ENCODE results near the gene GREB1L. TPM values are rescaled to one million over a fixed set of nuclear protein-coding genes. Genes with fewer than 3 reads are reported as not detected.

The GREB1L gene
- total and polyA plus RNA-seq, 2 of the 13 experiments (the other 11 are each of a cell fraction or from before 2014, with no cell fraction given), result 0.17 to 0.66 TPM

- TF ChIP-seq TFAP4 (IDR thresholded peaks at IDR 0.05; ENCODE audit: borderline replicate concordance, low read depth), result peak; percentile 51; the same call in 1 of the 2 replicates
These were observed 258.0 kb downstream of the GREB1L start (continued) for GRCh38 chr18:21499997-21500396.

- no peaks in the 10 kb centered on the region for H4K20me1 ChIP-seq (ENCODE audit: insufficient read depth, low read length)
- H2AFZ ChIP-seq (ENCODE audit: low read length), result no peak overlapping the region
- H3K4me1 ChIP-seq (ENCODE audit: insufficient read depth, low read length), result peaks cover 40% of the 10 kb centered on the region
- no peaks in the 10 kb centered on the region for H3K36me3 ChIP-seq (replicated peaks in 1 of 2; ENCODE audit: control insufficient read depth in 1 of 2, insufficient read depth in 2 of 2, low read length in 2 of 2)
- no TSS peak for BruUV-seq (replicated peaks)
- no peak overlapping the region for H3K9ac ChIP-seq (ENCODE audit: insufficient read depth, low read depth, low read length)
- no peaks in the 10 kb centered on the region for H3K79me2 ChIP-seq (ENCODE audit: insufficient read depth, low read length)
- no peak overlapping the region for H3K4me3 ChIP-seq (replicated peaks in 1 of 3; ENCODE audit: insufficient read depth in 1 of 3, low read depth in 2 of 3, low read length in 3 of 3)
- 75% methylated on average over 7 of the region's 7 CpGs for WGBS (ENCODE audit: low lambda C conversion rate)
- H3K27ac ChIP-seq (ENCODE audit: extremely low read length, insufficient read depth, low read length), result no peak overlapping the region
- POLR2A ChIA-PET, result interaction anchor here (0.8 kb wide), 1 partner anchor 98 kb away, joined by 3 read pairs; the partner anchor contains the start of gene ESCO1
- CTCF ChIA-PET (ENCODE audit: low intra/inter-chr PET ratio, low total read pairs), result no interaction called here
- no peaks in the 10 kb centered on the region for H3K9me3 ChIP-seq (ENCODE audit: low read length)
- no peak overlapping the region for H3K4me2 ChIP-seq (ENCODE audit: low read depth, low read length)
- ATAC-seq, result no peak
- TF ChIP-seq HOMEZ (CRISPR knock-in tag; IDR thresholded peaks at IDR 0.05; ENCODE audit: low read depth) (no peak), ZNF496 (CRISPR knock-in tag; IDR thresholded peaks at IDR 0.05; ENCODE audit: insufficient replicate concordance) (no peak), PRDM10 (CRISPR knock-in tag; IDR thresholded peaks at IDR 0.05; ENCODE audit: low read depth) (no peak), BCL6 (CRISPR knock-in tag; IDR thresholded peaks at IDR 0.05) (no peak), ZSCAN22 (CRISPR knock-in tag; IDR thresholded peaks at IDR 0.05) (no peak)
- DNase-seq (ENCODE audit: low spot score), result no peak
- no peak for FAIRE-seq
- in situ Hi-C loops (cut with HindIII; ENCODE audit: extremely low pct_ligation_motif_present, low pct_unique_long_range_greater_than_20kb) (no loop called here), intact Hi-C loops (cut with micrococcal nuclease; ENCODE audit: unreplicated experiment) (no loop called here)
- H3K27me3 ChIP-seq (ENCODE audit: control insufficient read depth in 1 of 2, insufficient read depth in 2 of 2, low read length in 2 of 2), result no peaks in the 10 kb centered on the region
These were observed 260.6 kb downstream of the GREB1L start for GRCh38 chr18:21502661-21503060.

Measured in HepG2 (cell line).